PC-3 (cell line): ENCODE results near the gene CAPS2. TPM values are rescaled to one million over a fixed set of nuclear protein-coding genes. Genes with fewer than 3 reads are reported as not detected.

Source experiments
- ATAC-seq: fragments of 200-7000 bp; cut with Tn5 transposase; 2 replicates; pipeline ENCODE4 v1.9.1; 2020; ENCODE audit warnings: mild to moderate bottlenecking, moderate library complexity
- BruUV-seq: library from RNA; stranded (reverse); fragments of 400-500 nt; replicated peaks from 2 replicates; lab custom pipeline; 2021; lab: Mats Ljungman, UMichigan
- CTCF ChIA-PET: fragments of 300-600 bp; sonication (Branson Sonifier 250); formaldehyde crosslinking; loops from one replicate; lab custom pipeline; 2022; ENCODE audit warnings: antibody characterized with exemption; lab: Charles Lee
- POLR2A ChIA-PET: fragments of 300-600 bp; sonication (Branson Sonifier 250); formaldehyde crosslinking; loops from one replicate; lab custom pipeline; 2022; ENCODE audit warnings: antibody characterized with exemption; ENCODE audit not compliant: unreplicated experiment; lab: Charles Lee
- DNase-seq: peaks from one replicate; pipeline ENCODE4 v3.0.0-alpha.2; 2015
- H2AFZ ChIP-seq: fragments of 300-600 bp; sonication (generic); 2 replicates; pipeline ENCODE4 v1.6.0; 2016; ENCODE audit warnings: antibody characterized with exemption, low read length
- H3F3A ChIP-seq: fragments of 300-600 bp; sonication (generic); one replicate; pipeline ENCODE4 v1.6.0; 2017; ENCODE audit warnings: antibody characterized with exemption, low read length, control low read depth, mild to moderate bottlenecking; ENCODE audit not compliant: unreplicated experiment
- H3K27ac ChIP-seq: fragments of 300-600 bp; sonication (generic); 2 replicates; pipeline ENCODE4 v1.5.1; 2016; ENCODE audit warnings: mild to moderate bottlenecking, low read length
- H3K27me3 ChIP-seq: fragments of 300-600 bp; sonication (generic); 2 replicates; pipeline ENCODE4 v1.6.1; 2016; ENCODE audit warnings: low read length, mixed read lengths
- H3K36me3 ChIP-seq: fragments of 300-600 bp; sonication (generic); 2 replicates; pipeline ENCODE4 v1.6.1; 2016; ENCODE audit warnings: low read depth, mixed run types, low read length, mixed read lengths
- H3K4me1 ChIP-seq: fragments of 300-600 bp; sonication (generic); 2 replicates; pipeline ENCODE4 v1.5.1; 2016; ENCODE audit warnings: low read length; ENCODE audit not compliant: insufficient read depth
- H3K4me2 ChIP-seq: fragments of 300-600 bp; sonication (generic); 2 replicates; pipeline ENCODE4 v1.6.0; 2016; ENCODE audit warnings: low read length
- H3K4me3 ChIP-seq: fragments of 300-600 bp; sonication (generic); 2 replicates; pipeline ENCODE4 v1.5.1; 2016; ENCODE audit warnings: mild to moderate bottlenecking, low read length, mixed read lengths
- H3K79me2 ChIP-seq: fragments of 300-600 bp; sonication (generic); 2 replicates; pipeline ENCODE4 v1.6.1; 2017; ENCODE audit warnings: low read length, mixed read lengths
- H3K9ac ChIP-seq: fragments of 300-600 bp; sonication (generic); 2 replicates; pipeline ENCODE4 v1.6.0; 2016; ENCODE audit warnings: mild to moderate bottlenecking, low read length
- H3K9me2 ChIP-seq: fragments of 300-600 bp; sonication (generic); replicated peaks from 2 replicates; pipeline ENCODE4 v1.6.1; 2016; ENCODE audit warnings: mixed run types, low read length, mixed read lengths
- H3K9me3 ChIP-seq: fragments of 300-600 bp; sonication (generic); 2 replicates; pipeline ENCODE4 v1.6.1; 2016; ENCODE audit warnings: low read length, mixed read lengths
- H4K20me1 ChIP-seq: fragments of 300-600 bp; sonication (generic); 2 replicates; pipeline ENCODE4 v1.6.1; 2016; ENCODE audit warnings: low read length, mixed read lengths
- CTCF ChIP-seq: fragments of 300-600 bp; sonication (generic); conservative IDR thresholded peaks from 2 replicates; pipeline ENCODE4 v1.5.1; 2017; ENCODE audit warnings: antibody characterized with exemption, low read depth, mild to moderate bottlenecking, low read length
- EZH2 ChIP-seq: fragments of 300-600 bp; sonication (generic); IDR thresholded peaks from one replicate; pipeline ENCODE4 v1.6.1; 2017; ENCODE audit warnings: antibody characterized with exemption, mild to moderate bottlenecking, low read length; ENCODE audit not compliant: unreplicated experiment
- EZH2phosphoT487 ChIP-seq: fragments of 300-600 bp; sonication (generic); IDR thresholded peaks from 2 replicates; pipeline ENCODE4 v1.6.1; 2018; ENCODE audit warnings: mild to moderate bottlenecking, antibody characterized with exemption, low read length, borderline replicate concordance
- intact Hi-C: fragments of 100-400 bp; cut with micrococcal nuclease; formaldehyde crosslinking; loops from 2 replicates; pipeline ENCODE4 v1.9.0; 2023
- total RNA-seq: library from RNA; depleted of rRNA; stranded (reverse); fragments of >200 nt; gene quantifications from 2 replicates; pipeline ENCODE4 v1.2.3, GENCODE V29; 2014

The CAPS2 gene
- total RNA-seq, 1 experiment from 2014 or later = 8.4 TPM

DNA sequence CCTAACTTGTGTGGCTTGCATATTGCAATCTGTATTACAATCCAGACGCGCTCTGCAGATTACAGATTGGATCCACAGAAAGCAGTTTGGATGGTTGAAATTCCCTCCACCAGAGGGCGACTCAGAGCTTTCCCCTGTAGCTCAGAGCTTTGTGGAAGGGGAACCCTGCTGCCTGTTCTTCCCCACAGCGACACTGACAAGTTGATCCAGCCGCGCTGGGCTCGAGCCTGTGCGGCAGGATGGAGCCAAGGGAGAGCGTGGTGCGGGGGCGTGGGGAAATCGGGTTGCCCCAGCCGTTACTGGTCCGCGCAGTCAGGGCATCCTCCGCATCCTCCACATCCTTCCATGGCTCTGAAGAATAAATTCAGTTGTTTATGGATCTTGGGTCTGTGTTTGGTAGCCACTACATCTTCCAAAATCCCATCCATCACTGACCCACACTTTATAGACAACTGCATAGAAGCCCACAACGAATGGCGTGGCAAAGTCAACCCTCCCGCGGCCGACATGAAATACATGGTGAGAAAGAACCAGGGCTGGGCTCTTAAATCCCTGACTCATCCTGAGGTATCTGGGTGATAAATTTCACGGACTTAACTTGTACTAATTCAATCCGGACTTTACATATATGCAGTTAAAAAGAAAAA is 4.4 kb upstream of the CAPS2 start, which contains the start of gene GLIPR1L1:
GLIPR1L1 (plus strand) TSS at position 287 of the 647 bp plus-strand sequence; CDS start at position 346, 59 bp downstream.
- Histone ChIP-seq H3K4me2 (no peak within 1 kb of the TSS), H3K4me1 (no peaks in the 10 kb centered on the region; the same call in 1 of the 2 replicates), H3K27me3 (no peaks in the 10 kb centered on the region), H3K79me2 (no peaks in the 10 kb centered on the region), H2AFZ (no peak within 1 kb of the TSS), H3K4me3 (no peak within 1 kb of the TSS), H4K20me1 (no peaks in the 10 kb centered on the region), H3K9me3 (no peaks in the 10 kb centered on the region), H3K27ac (no peak within 1 kb of the TSS), H3K9ac (no peak within 1 kb of the TSS), H3F3A (no peaks in the 10 kb centered on the region), H3K36me3 (no peaks in the 10 kb centered on the region), H3K9me2 (no peaks in the 10 kb centered on the region)
- intact Hi-C loops = loop anchor here (1.0 to 5.0 kb wide), 3 partner anchors 58 to 171 kb away; partner anchors contain the start of gene GLIPR1L2
- ATAC-seq (peak; percentile 26; the same call in 1 of the 2 replicates), DNase-seq (peak; percentile 81)
- BruUV-seq = no TSS peak
- ChIA-PET POLR2A (no interaction called here), CTCF (interaction anchor here (0.6 to 1.0 kb wide), 2 partner anchors 55 to 145 kb away, joined by 3 to 6 read pairs; no protein-coding TSS in a partner anchor)
- TF ChIP-seq EZH2phosphoT487 (no peak), CTCF (peak; percentile 81), EZH2 (no peak)

GRCh38 chr12:75327642-75328041 is 2.5 kb downstream of the CAPS2 start:
- Histone ChIP-seq H3K4me2 (no peak overlapping the region), H3K79me2 (no peaks in the 10 kb centered on the region), H4K20me1 (no peaks in the 10 kb centered on the region), H2AFZ (no peak overlapping the region), H3K9ac (no peak overlapping the region), H3K27me3 (no peaks in the 10 kb centered on the region), H3K4me3 (no peak overlapping the region), H3K4me1 (no peaks in the 10 kb centered on the region; the same call in 1 of the 2 replicates), H3K36me3 (no peaks in the 10 kb centered on the region), H3K9me2 (no peaks in the 10 kb centered on the region), H3F3A (no peaks in the 10 kb centered on the region), H3K9me3 (no peaks in the 10 kb centered on the region), H3K27ac (no peak overlapping the region)
- ATAC-seq (no peak), DNase-seq (no peak)
- intact Hi-C loops = no loop called here
- POLR2A ChIA-PET = no interaction called here
- TF ChIP-seq EZH2phosphoT487 = no peak
- no peak for TF ChIP-seq CTCF
- no peak for TF ChIP-seq EZH2
- no TSS peak for BruUV-seq
- CTCF ChIA-PET = interaction anchor here (0.6 kb wide), 1 partner anchor 13 kb away, joined by 6 read pairs; no protein-coding TSS in a partner anchor

- intact Hi-C loops = no loop called here
- Histone ChIP-seq H4K20me1 (no peaks in the 10 kb centered on the region), H3K27me3 (no peaks in the 10 kb centered on the region), H2AFZ (no peak overlapping the region), H3K4me1 (no peaks in the 10 kb centered on the region), H3K9me2 (no peaks in the 10 kb centered on the region), H3K4me3 (no peak overlapping the region), H3K36me3 (no peaks in the 10 kb centered on the region), H3K9ac (no peak overlapping the region), H3K79me2 (no peaks in the 10 kb centered on the region), H3K4me2 (no peak overlapping the region), H3F3A (no peaks in the 10 kb centered on the region), H3K9me3 (no peaks in the 10 kb centered on the region), H3K27ac (no peak overlapping the region)
- POLR2A ChIA-PET = no interaction called here
- CTCF ChIA-PET = no interaction called here
- no TSS peak for BruUV-seq
- no peak for TF ChIP-seq EZH2
- TF ChIP-seq EZH2phosphoT487 = no peak
- TF ChIP-seq CTCF = no peak
- ATAC-seq = no peak
- no peak for DNase-seq
Observed at GRCh38 chr12:75323663-75324062, 6.5 kb downstream of the CAPS2 start.
